Measurements from ENCODE around the gene M1AP.

DNA sequence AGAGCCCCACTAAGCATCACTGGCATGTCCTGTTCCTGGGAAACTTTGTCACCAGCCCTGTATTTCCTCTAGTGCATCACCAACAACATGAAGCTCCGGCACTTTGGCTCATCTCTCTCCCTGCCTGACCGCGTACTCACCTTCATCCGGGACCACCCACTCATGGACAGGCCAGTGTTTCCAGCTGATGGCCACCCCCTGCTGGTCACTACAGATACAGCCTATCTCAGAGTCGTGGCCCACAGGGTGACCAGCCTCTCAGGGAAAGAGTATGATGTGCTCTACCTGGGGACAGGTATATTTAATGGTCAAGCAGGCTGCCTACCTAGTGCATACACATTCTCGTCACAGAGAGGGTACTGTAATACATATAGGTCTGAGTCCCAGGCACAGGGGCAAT lies 27.0 kb upstream of the M1AP start:
- no peak for TF ChIP-seq POLR2A (IDR thresholded peaks at IDR 0.05; ENCODE audit: low read depth, low read length)
- TF ChIP-seq POLR2AphosphoS5 (IDR thresholded peaks at IDR 0.05; ENCODE audit: low read depth, low read length) = no peak

Data from GM12892 (cell line).